Cortex of kidney (tissue), 1 donor: ENCODE data around the gene LARP1.
A peak's percentile ranks its signal among the peaks of the same experiment; 100 is the strongest.
"Not testable (repeated sequence)": the region's sequence is repeated elsewhere in the genome, so short reads cannot be mapped to it uniquely, and the experiment has no call there.

Source experiments
- DNase-seq: peaks from one replicate; lab custom pipeline; 2025; lab: John Stamatoyannopoulos, UW

LARP1 gene

DNA sequence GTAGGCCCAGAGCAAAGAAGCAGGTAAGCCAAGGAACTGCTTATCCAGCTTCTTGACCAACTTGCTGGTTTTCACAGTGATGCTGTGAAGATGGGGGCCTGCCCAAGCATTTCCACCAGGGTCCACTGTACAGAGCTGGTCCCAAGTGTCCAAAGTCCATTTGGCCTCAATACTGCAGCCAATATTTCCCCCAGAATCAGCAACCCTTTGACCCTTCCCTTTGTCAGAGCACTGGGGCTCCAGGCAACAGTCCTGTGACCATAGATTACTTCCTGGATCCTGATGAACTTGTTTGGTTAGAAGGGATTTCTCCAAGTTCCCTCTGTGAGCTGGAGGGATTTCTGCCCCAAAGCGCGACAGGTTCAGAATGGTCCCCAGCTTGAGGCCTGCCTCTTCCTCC, 68.9 kb downstream of the LARP1 start:
- no peak for DNase-seq

DNA sequence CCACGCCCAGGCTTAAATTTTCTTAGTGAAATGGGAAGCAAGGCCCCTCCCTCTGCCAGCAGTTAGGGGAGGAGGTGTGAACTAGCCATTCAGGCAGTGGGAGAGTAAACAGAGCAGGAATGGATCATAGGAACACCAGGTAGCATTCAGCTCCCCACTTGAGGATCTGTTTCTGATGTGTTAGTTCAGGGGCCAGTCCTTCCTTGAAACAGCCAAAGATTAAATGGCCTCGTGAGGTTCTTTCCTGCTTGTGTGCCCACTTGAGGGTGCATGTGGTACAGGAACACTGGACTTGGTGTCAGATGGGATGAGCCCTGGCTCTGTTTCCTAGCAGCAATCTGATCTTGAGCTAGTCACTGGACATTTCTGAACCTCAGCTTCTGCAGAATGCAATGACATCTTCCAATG, 74.0 kb downstream of the LARP1 start:
- no peak for DNase-seq

- no peak for DNase-seq
Observed at GRCh38 chr5:154829589-154830218, 74.5 kb downstream of the LARP1 start.

GRCh38 chr5:154830219-154830595, 75.0 kb downstream of the LARP1 start:
- no peak for DNase-seq

GRCh38 chr5:154830596-154830995, 75.4 kb downstream of the LARP1 start:
- no peak for DNase-seq

GRCh38 chr5:154831451-154831850, 76.3 kb downstream of the LARP1 start:
- no peak for DNase-seq

DNA sequence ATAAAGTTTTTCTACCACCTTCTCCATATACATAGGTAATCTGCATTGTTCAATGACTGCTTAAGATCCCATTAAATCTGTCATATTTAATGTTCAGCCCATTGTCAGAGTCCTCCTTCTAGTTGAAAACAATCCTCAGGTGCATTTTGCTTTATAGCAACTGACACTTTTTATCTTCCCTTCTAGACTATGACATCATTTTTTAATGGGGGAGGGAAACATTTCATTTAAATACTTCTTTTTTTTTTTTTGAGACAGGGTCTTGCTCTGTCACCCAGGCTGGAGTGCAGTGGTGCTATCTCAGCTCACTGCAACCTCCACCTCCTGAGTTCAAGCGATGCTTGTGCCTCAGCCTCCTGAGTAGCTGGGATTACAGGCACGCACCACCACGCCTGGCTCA, 77.6 kb downstream of the LARP1 start:
- not testable (repeated sequence) for DNase-seq

DNA sequence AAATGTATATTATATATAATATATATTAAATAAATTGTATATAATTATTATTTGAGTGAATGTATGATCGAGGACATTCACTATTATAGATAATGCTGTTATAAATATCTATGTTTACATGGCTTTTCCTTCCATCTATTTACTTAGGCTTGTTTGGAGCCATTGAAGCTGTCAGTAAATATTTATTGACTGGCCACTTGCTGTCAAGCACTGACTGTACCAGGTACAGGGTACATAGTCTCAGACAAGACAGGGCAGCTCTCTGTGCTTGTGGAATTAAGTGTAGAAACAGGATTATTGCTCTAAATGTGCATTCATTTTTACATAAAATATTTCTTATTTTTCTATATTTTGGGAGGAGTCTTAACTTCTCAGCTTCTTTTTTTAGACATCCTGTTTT, 78.9 kb downstream of the LARP1 start:
- DNase-seq, result no peak

GRCh38 chr5:154835701-154836052, 80.5 kb downstream of the LARP1 start:
- DNase-seq, result not testable (repeated sequence)

- no peak for DNase-seq
Observed at GRCh38 chr5:154836225-154836624, 81.0 kb downstream of the LARP1 start.

DNA sequence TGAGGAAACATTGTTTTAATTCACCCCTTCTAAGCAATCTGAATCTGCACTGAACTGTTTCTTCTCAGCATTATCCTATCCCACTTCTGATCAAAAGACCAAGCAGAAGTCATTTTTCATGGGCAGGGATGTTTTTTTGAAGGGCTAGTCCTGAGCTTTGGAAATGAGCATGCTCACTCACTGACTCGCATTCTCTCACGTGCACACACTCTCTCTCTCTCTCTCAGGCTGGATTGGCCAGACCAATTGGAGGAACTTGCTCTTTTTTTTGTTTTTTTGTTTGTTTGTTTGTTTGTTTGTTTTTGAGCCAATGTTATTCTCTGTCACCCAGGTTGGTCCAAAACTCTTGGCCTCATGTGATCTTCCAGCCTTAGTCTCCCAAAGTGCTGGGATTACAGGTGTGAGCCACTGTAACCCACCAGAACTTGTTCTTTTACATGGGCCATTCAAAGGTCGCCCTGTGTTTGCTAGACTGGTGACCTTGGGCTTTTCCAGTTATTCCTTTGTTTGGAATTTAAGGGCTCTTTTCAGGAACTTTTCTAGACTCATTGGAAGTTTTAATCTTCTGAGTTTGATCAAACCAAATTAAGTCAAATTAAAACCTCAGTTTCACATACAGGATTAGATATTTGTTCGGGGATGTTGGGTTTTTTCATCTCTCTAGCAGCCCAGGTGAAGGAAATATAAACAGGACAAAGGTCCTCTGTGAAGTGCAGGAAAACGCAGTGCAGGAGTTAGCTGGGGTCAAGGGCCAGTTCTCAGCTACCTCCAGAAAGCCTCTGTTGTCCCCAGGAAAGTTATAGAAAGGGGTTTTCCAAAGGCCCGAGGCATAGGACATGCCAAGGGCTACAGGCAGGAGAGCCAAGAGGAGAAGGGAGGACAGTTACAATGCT, 82.1 kb downstream of the LARP1 start:
- no peak for DNase-seq

- no peak for DNase-seq
Observed at GRCh38 chr5:154840435-154841272, 85.5 kb downstream of the LARP1 start.

GRCh38 chr5:154841273-154841661, 86.1 kb downstream of the LARP1 start:
- DNase-seq, result no peak

GRCh38 chr5:154842689-154843530, 87.7 kb downstream of the LARP1 start:
- DNase-seq, result no peak

GRCh38 chr5:154844809-154845208, 89.6 kb downstream of the LARP1 start:
- no peak for DNase-seq

DNA sequence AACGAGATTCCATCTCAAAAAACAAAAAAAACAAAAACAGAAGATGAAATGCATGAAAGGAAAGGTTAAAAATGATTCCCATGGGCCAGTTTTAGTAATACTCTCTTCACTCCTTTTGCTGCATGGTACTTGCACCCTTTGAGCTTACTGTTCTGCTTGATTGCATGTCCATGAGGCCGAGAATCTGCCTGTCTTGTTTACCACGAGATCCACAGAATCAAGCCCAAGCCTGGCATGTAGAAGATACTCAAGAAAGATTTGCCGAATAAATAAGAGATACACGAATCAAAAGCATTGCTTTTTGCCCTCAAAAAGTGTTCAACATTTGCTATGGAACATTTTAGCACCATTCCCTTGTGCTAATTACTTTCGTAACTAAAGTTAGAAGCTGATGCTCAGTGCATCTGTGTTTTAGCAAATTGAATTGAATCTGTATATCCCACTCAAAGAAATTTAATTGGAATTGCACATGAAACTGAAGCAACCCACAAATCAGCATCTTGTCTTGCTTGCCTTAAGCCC, 94.1 kb downstream of the LARP1 start:
- no peak for DNase-seq

DNA sequence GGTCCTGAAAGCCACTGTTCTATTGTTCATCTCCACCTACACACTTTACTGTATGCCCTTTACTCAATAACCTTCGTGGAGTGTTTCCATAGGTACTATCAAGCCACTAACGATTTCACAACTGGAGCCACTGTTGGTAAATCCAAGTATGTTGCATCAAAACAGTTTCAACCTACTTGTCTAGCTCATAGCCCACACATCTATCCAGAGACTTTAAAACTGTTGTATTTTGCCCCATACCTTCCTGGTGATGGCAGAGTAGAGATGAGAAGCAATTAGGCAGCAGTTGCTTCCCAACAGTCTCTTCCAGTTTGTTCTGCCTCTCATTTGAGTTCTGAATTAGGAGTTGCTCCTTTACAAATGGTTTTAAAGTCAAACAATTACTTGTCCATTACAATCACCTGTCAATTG, 94.6 kb downstream of the LARP1 start:
- DNase-seq, result no peak

GRCh38 chr5:154850255-154851062, 95.3 kb downstream of the LARP1 start, which contains the start of gene FAXDC2:
TSS of gene FAXDC2 (minus strand) at chr5:154850603. CDS start at chr5:154838178, 12,425 bp downstream.
- no peak for DNase-seq

GRCh38 chr5:154851351-154851750, 96.2 kb downstream of the LARP1 start:
- DNase-seq, result no peak

- DNase-seq, result peak; percentile 68
Observed at GRCh38 chr5:154857530-154858296, 102.5 kb downstream of the LARP1 start.
